ENCODE results near the gene GLO1.

- TF ChIP-seq CTCF (IDR thresholded peaks at IDR 0.05) (no peak), POLR2A (IDR thresholded peaks at IDR 0.05) (no peak)
These were observed 24.7 kb downstream of the GLO1 start for GRCh38 chr6:38678178-38678760.
